ENCODE results near the gene ERCC6L2. TPM values are rescaled to one million over a fixed set of nuclear protein-coding genes. Genes with fewer than 3 reads are reported as not detected.
A peak's percentile ranks its signal among the peaks of the same experiment; 100 is the strongest.

The ERCC6L2 gene
- total RNA-seq, 2 donors from 2014 or later: 21.5 to 36.4 TPM

GRCh38 chr9:95870352-95870751 lies 5.1 kb upstream of the ERCC6L2 start:
- H3K9ac ChIP-seq (ENCODE audit: low read depth in 2 of 2, low read length in 2 of 2): no peak overlapping the region
- no peaks in the 10 kb centered on the region for H3K27me3 ChIP-seq
- TF ChIP-seq CTCF (IDR thresholded peaks at IDR 0.05): no peak
- no peaks in the 10 kb centered on the region for H3K36me3 ChIP-seq
- no peak for DNase-seq
- H3K4me1 ChIP-seq: peaks cover 5% of the 10 kb centered on the region
- H3K4me3 ChIP-seq: no peak overlapping the region
- no peak overlapping the region for H3K27ac ChIP-seq
- intact Hi-C loops (cut with DNase I): loop anchor here (10.0 kb wide), 1 partner anchor 356 kb away; the partner anchor contains the start of gene PTCH1
- H3K9me3 ChIP-seq: no peaks in the 10 kb centered on the region

- H3K4me3 ChIP-seq: no peak overlapping the region
- peaks cover 5% of the 10 kb centered on the region for H3K4me1 ChIP-seq
- no peaks in the 10 kb centered on the region for H3K36me3 ChIP-seq
- no peaks in the 10 kb centered on the region for H3K27me3 ChIP-seq
- H3K9me3 ChIP-seq: no peaks in the 10 kb centered on the region
- no peak for DNase-seq
- H3K9ac ChIP-seq (ENCODE audit: low read depth in 2 of 2, low read length in 2 of 2): no peak overlapping the region
- intact Hi-C loops (cut with DNase I): loop anchor here (10.0 kb wide), 1 partner anchor 356 kb away; the partner anchor contains the start of gene PTCH1
- no peak overlapping the region for H3K27ac ChIP-seq
- no peak for TF ChIP-seq CTCF (IDR thresholded peaks at IDR 0.05)
These were observed 4.6 kb upstream of the ERCC6L2 start for GRCh38 chr9:95870906-95871305.

GRCh38 chr9:95874303-95874988 lies 1.0 kb upstream of the ERCC6L2 start:
- DNase-seq: peak; percentile 28
- H3K4me3 ChIP-seq: no peak overlapping the region
- peaks cover 5% of the 10 kb centered on the region for H3K4me1 ChIP-seq
- H3K36me3 ChIP-seq: no peaks in the 10 kb centered on the region
- H3K9ac ChIP-seq (ENCODE audit: low read depth in 2 of 2, low read length in 2 of 2): peak overlapping the region in 1 of 2 donors; percentile 60
- intact Hi-C loops (cut with DNase I): loop anchor here (10.0 kb wide), 1 partner anchor 360 kb away; the partner anchor contains the start of gene PTCH1
- no peak overlapping the region for H3K27ac ChIP-seq
- no peaks in the 10 kb centered on the region for H3K27me3 ChIP-seq
- no peaks in the 10 kb centered on the region for H3K9me3 ChIP-seq
- no peak for TF ChIP-seq CTCF (IDR thresholded peaks at IDR 0.05)

GRCh38 chr9:95874989-95875304 lies 544 bp upstream of the ERCC6L2 start:
- Histone ChIP-seq H3K27ac (no peak overlapping the region), H3K9ac (ENCODE audit: low read depth in 2 of 2, low read length in 2 of 2) (peak overlapping the region in 1 of 2 donors; percentile 60), H3K27me3 (no peaks in the 10 kb centered on the region), H3K4me1 (peaks cover 5% of the 10 kb centered on the region), H3K9me3 (no peaks in the 10 kb centered on the region), H3K36me3 (no peaks in the 10 kb centered on the region), H3K4me3 (no peak overlapping the region)
- no peak for TF ChIP-seq CTCF (IDR thresholded peaks at IDR 0.05)
- intact Hi-C loops (cut with DNase I): loop anchor here (10.0 kb wide), 1 partner anchor 360 kb away; the partner anchor contains the start of gene PTCH1
- peak; percentile 60 for DNase-seq

- TF ChIP-seq CTCF (IDR thresholded peaks at IDR 0.05): no peak
- H3K36me3 ChIP-seq: no peaks in the 10 kb centered on the region
- no peaks in the 10 kb centered on the region for H3K9me3 ChIP-seq
- intact Hi-C loops (cut with DNase I): loop anchor here (10.0 kb wide), 1 partner anchor 361 kb away; the partner anchor contains the start of gene PTCH1
- no peak for DNase-seq
- no peak overlapping the region for H3K27ac ChIP-seq
- peak overlapping the region in 1 of 2 donors; percentile 100 for H3K9ac ChIP-seq (ENCODE audit: low read depth in 2 of 2, low read length in 2 of 2)
- no peak overlapping the region for H3K4me3 ChIP-seq
- no peaks in the 10 kb centered on the region for H3K27me3 ChIP-seq
- peaks cover 5% of the 10 kb centered on the region for H3K4me1 ChIP-seq
These were observed 600 bp downstream of the ERCC6L2 start for GRCh38 chr9:95876138-95876444.

Data from colonic mucosa (tissue), 4 donors.